Measurements from ENCODE around the gene KLC1. TPM values are rescaled to one million over a fixed set of nuclear protein-coding genes. Genes with fewer than 3 reads are reported as not detected.
A peak's percentile ranks its signal among the peaks of the same experiment; 100 is the strongest.

Gene KLC1
- total RNA-seq, 1 donor from 2014 or later, result 155 TPM

DNA sequence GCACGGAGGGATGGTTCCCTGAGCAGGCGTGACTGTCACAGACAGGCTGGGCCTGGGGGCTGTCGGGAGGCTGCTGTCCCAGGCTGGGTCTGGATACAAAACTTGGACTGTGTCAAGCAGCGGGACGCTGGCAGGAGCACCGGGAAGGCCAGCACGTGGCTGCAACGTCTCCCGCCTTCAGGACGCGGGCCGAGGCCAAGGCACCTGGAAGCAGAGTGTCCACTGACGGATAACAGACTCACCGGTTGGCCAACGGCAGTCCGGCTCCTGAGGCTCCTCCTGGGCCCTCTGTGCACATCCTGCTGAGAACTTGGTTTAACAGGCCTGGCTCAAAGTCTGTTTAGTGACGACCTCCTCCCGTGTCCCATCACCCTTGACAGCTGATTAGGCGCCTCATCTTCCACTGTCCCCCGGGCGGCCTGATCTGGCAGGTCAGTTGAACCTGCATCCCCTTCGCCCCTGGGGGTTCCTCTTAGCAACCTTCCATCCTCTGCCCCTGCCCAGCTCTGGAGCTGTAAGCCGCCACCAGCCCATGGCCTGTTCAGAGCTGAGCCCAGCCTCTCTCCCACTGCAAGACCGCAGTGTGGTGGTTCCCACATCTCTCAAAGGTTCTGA lies 83.7 kb downstream of the KLC1 start:
- H3K9me3 Mint-ChIP-seq, result no peaks in the 10 kb centered on the region
- no peak for DNase-seq
- peak overlapping the region; percentile 15 for H3K4me3 Mint-ChIP-seq
- peaks cover 27% of the 10 kb centered on the region for H3K36me3 Mint-ChIP-seq (ENCODE audit: low read depth)
- peaks cover 29% of the 10 kb centered on the region for H3K4me1 Mint-ChIP-seq
- H3K27ac Mint-ChIP-seq, result peak overlapping the region; percentile 48
- H3K27me3 Mint-ChIP-seq, result no peaks in the 10 kb centered on the region
- intact Hi-C loops (cut with micrococcal nuclease), result no loop called here

- peaks cover 24% of the 10 kb centered on the region for H3K36me3 Mint-ChIP-seq (ENCODE audit: low read depth)
- H3K27me3 Mint-ChIP-seq, result no peaks in the 10 kb centered on the region
- no peaks in the 10 kb centered on the region for H3K9me3 Mint-ChIP-seq
- DNase-seq, result peak; percentile 64
- H3K4me3 Mint-ChIP-seq, result peak overlapping the region; percentile 94
- intact Hi-C loops (cut with micrococcal nuclease), result loop anchor here (2.0 kb wide), 4 partner anchors 85 to 1777 kb away; partner anchors contain the start of genes BAG5, COA8, KLC1 and PPP1R13B
- peaks cover 31% of the 10 kb centered on the region for H3K4me1 Mint-ChIP-seq
- H3K27ac Mint-ChIP-seq, result peak overlapping the region; percentile 93
Measured at GRCh38 chr14:103713304-103714062, 84.5 kb downstream of the KLC1 start.

DNA sequence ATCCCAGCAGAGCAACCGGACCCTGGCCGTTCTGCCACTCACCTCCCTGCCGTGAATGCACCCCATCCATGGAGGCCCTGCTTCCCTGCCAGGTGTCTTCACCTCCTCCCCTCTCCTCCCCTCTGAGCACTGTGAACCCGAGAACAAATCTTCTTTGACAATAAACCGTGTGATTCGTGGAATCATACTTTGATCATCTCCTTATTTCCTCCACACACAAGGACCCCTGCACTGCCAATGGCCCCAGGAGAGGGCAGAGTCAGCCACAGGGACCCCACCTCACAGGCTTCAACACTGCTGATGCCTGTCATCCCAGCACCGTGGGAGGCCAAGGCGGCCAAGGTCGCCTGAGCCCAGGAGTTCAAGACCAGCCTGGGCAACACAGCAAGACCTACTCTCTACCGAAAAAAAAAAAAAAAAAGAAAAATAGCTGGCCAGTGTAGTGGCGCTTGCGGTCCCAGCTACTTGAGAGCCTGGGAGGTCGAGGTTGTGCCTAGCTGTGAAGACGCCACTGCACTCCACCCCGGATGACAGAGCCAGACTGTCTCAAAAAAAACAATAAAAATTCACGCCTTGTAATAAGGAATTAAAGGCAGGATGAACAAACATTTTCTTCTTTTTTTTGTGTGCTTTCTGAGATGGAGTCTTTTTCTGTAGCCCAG lies 85.2 kb downstream of the KLC1 start:
- H3K9me3 Mint-ChIP-seq, result no peaks in the 10 kb centered on the region
- peaks cover 20% of the 10 kb centered on the region for H3K36me3 Mint-ChIP-seq (ENCODE audit: low read depth)
- no peaks in the 10 kb centered on the region for H3K27me3 Mint-ChIP-seq
- intact Hi-C loops (cut with micrococcal nuclease), result loop anchor here (2.0 kb wide), 4 partner anchors 85 to 1777 kb away; partner anchors contain the start of genes BAG5, COA8, KLC1 and PPP1R13B
- peaks cover 33% of the 10 kb centered on the region for H3K4me1 Mint-ChIP-seq
- peak overlapping the region; percentile 94 for H3K4me3 Mint-ChIP-seq
- no peak for DNase-seq
- peak overlapping the region; percentile 93 for H3K27ac Mint-ChIP-seq

- peak; percentile 100 for DNase-seq
- Mint-ChIP-seq H3K27ac (peak within 1 kb of the TSS; percentile 93), H3K4me3 (peak within 1 kb of the TSS; percentile 94), H3K36me3 (ENCODE audit: low read depth) (peaks cover 18% of the 10 kb centered on the region), H3K4me1 (peaks cover 37% of the 10 kb centered on the region), H3K27me3 (no peaks in the 10 kb centered on the region), H3K9me3 (no peaks in the 10 kb centered on the region)
- intact Hi-C loops (cut with micrococcal nuclease), result loop anchor here (1.0 to 2.0 kb wide), 5 partner anchors 87 to 1775 kb away; partner anchors contain the start of genes BAG5, COA8, KLC1 and PPP1R13B
Measured at GRCh38 chr14:103715052-103716000, 86.3 kb downstream of the KLC1 start, which contains the start of the genes XRCC3 and ZFYVE21. TSS of gene XRCC3 (minus strand) at chr14:103715451. CDS start at chr14:103711087, 4,364 bp downstream. TSS of gene ZFYVE21 (plus strand) at chr14:103715810. CDS start at chr14:103715842, 32 bp downstream.

DNA sequence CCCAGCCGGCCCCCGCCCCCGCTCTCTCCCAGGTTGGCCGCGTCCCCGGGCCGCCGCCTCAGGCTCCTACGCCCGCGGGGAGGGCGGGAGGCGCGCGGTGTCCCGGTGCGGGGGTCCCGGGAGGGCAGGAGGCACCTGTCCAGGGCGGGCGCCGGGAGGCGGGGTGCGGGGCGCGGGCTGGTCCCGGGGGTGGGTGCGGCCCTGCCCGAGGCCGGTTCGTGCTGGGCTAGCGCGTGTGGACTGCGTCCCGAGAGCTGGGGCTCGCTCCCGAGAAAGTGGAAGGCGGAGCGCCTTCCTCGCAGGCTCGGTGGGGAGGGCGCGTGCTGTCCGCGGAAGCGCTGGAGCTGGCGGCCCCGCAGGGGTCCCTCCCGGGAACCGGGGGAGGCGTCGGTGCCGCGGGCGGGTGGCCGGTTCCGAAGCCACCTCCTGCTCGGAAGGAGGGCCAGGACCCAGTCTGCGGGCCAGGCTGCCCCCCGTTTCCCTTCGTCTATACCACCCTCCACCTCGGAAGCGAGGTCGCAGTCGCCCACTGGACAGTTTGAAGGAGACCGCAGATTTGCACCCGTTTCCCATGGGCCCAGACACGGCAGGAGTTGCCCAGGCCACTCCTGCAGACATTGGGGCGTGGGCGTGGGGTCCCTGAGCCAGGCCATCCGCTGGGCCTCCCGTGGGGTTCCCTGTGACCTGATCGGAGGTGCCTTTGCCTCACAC lies 87.2 kb downstream of the KLC1 start:
- peaks cover 14% of the 10 kb centered on the region for H3K36me3 Mint-ChIP-seq (ENCODE audit: low read depth)
- H3K27ac Mint-ChIP-seq, result no peak overlapping the region
- no peaks in the 10 kb centered on the region for H3K9me3 Mint-ChIP-seq
- DNase-seq, result peak; percentile 77
- intact Hi-C loops (cut with micrococcal nuclease), result no loop called here
- peaks cover 35% of the 10 kb centered on the region for H3K4me1 Mint-ChIP-seq
- peak overlapping the region; percentile 94 for H3K4me3 Mint-ChIP-seq
- H3K27me3 Mint-ChIP-seq, result no peaks in the 10 kb centered on the region

DNA sequence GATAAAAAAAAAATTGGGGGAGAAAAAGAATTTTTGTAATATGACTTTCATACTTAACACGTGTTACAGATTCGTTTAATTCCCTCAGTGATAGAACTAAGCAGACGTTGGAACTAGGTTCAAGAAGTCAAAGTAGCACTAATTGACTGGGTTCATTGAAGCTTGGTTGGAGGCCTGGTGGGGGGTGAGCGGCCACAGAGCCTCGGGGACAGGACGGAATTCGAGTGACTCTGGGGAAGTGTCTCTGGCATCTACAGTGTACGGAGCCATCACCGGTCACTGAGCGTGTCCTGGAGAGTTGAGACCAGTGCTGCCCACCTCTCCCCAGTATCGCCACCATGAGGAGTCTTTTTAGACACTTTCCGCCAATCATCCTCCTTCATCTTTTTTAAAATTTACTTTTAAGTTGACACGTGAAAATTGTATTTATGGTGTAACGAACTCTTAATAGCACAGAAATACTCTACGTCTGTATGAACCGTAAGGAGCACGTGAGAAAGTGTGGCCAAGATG lies 87.9 kb downstream of the KLC1 start:
- Mint-ChIP-seq H3K36me3 (ENCODE audit: low read depth) (peaks cover 14% of the 10 kb centered on the region), H3K4me3 (peak overlapping the region; percentile 94), H3K27me3 (no peaks in the 10 kb centered on the region), H3K27ac (no peak overlapping the region), H3K9me3 (no peaks in the 10 kb centered on the region), H3K4me1 (peaks cover 38% of the 10 kb centered on the region)
- intact Hi-C loops (cut with micrococcal nuclease), result no loop called here
- DNase-seq, result no peak

DNA sequence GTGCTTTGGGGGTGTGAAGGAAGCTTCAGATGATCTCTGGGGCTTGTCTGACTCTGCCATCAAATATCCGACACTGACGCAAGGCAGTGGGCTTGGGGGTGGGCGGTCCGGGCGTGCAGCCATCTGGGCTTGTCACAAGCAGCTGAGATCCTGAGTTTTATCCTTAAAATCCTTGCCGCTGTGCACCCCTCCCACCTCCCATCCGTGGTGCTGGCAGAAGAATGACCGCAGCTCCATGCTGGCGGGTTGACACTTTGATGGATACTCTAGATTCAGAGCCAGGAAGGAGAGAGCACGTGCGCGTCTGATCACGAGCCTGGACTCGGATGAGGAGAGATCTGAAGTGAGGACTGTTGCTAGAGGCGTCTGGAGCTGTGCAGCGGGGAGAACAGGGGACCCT lies 89.6 kb downstream of the KLC1 start:
- Mint-ChIP-seq H3K4me1 (peaks cover 30% of the 10 kb centered on the region), H3K27me3 (no peaks in the 10 kb centered on the region), H3K36me3 (ENCODE audit: low read depth) (peaks cover 7% of the 10 kb centered on the region), H3K9me3 (no peaks in the 10 kb centered on the region), H3K27ac (no peak overlapping the region), H3K4me3 (no peak overlapping the region)
- DNase-seq, result no peak
- intact Hi-C loops (cut with micrococcal nuclease), result no loop called here

DNA sequence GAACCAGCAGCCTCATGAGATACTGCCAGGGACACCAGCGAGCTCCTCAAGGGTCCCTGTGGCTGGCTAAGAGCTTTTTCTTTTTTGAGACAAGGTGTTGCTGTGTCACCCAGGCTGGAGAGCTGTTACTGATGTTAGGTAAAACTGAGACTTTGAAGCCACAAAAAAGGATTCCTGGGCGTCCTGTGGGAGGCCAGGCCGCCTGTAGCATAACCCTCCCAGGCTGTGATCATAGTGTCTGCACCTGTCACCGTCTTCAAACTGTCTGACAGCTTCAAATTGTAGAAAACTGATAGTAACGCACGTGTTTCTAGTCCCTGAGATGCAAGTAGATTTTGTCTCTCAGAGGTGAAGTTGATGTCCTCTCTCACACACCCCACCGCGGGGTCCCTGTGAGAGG lies 90.7 kb downstream of the KLC1 start:
- H3K27ac Mint-ChIP-seq, result no peak overlapping the region
- no peaks in the 10 kb centered on the region for H3K27me3 Mint-ChIP-seq
- no peak overlapping the region for H3K4me3 Mint-ChIP-seq
- peaks cover 22% of the 10 kb centered on the region for H3K4me1 Mint-ChIP-seq
- peaks cover 7% of the 10 kb centered on the region for H3K36me3 Mint-ChIP-seq (ENCODE audit: low read depth)
- DNase-seq, result no peak
- intact Hi-C loops (cut with micrococcal nuclease), result no loop called here
- no peaks in the 10 kb centered on the region for H3K9me3 Mint-ChIP-seq

DNA sequence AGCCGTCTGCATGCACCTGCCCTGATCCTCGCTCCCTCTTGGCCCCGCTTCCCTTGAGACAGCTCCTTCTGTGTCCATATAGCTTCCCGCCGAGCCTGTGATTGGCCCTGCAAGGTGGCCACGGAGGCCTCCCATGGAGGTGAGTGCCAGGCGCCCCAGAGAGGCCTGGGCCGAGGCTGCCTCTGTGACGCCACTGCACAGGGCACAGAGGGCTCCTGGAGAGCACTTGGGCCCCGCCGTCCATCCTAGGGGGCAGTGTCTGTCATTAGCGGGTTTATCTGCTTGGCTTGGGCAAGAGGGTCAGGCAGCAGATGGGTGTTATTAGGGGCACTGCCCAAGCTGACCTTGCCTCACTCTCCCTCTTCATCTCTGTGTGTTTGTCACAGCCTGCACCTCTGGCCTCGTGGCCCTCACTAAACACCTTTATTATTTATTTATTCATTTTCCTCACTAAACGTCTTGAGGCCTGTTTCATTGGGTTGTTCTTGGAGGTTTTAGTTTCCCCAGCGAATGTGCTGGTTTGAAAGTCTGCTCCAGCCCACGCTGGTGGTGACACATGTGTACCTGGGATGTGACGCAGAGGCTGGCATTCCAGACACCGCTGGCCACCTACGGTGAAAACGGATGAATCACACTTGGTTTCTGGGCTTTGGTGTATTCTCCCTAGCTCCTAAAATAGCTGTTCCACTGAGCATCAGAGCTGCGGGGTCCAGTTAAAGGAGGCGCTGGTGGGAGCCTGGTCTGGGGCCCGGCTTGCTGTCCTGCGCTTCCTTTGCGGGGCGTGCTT lies 92.5 kb downstream of the KLC1 start:
- Mint-ChIP-seq H3K27me3 (no peaks in the 10 kb centered on the region), H3K27ac (no peak overlapping the region), H3K9me3 (no peaks in the 10 kb centered on the region), H3K36me3 (ENCODE audit: low read depth) (peaks cover 3% of the 10 kb centered on the region), H3K4me3 (no peak overlapping the region), H3K4me1 (peaks cover 20% of the 10 kb centered on the region)
- DNase-seq, result no peak
- intact Hi-C loops (cut with micrococcal nuclease), result no loop called here

- Mint-ChIP-seq H3K36me3 (ENCODE audit: low read depth) (no peaks in the 10 kb centered on the region), H3K27me3 (no peaks in the 10 kb centered on the region), H3K4me1 (peaks cover 9% of the 10 kb centered on the region), H3K4me3 (no peak overlapping the region), H3K27ac (no peak overlapping the region), H3K9me3 (no peaks in the 10 kb centered on the region)
- DNase-seq, result no peak
- intact Hi-C loops (cut with micrococcal nuclease), result no loop called here
Measured at GRCh38 chr14:103723748-103724081, 94.7 kb downstream of the KLC1 start.

GRCh38 chr14:103724116-103724515 lies 95.1 kb downstream of the KLC1 start:
- no peaks in the 10 kb centered on the region for H3K9me3 Mint-ChIP-seq
- H3K27ac Mint-ChIP-seq, result no peak overlapping the region
- no peak for DNase-seq
- peaks cover 2% of the 10 kb centered on the region for H3K36me3 Mint-ChIP-seq (ENCODE audit: low read depth)
- intact Hi-C loops (cut with micrococcal nuclease), result no loop called here
- H3K27me3 Mint-ChIP-seq, result no peaks in the 10 kb centered on the region
- peaks cover 7% of the 10 kb centered on the region for H3K4me1 Mint-ChIP-seq
- H3K4me3 Mint-ChIP-seq, result no peak overlapping the region
